AG04449 (cell line): ENCODE measurements around the gene STAC2.
"Not testable (repeated sequence)": the region's sequence is repeated elsewhere in the genome, so short reads cannot be mapped to it uniquely, and the experiment has no call there.

Experiments
- CTCF ChIA-PET: fragments of 350-600 bp; formaldehyde crosslinking; extraction: SDS; loops from one replicate; lab custom pipeline; 2021; ENCODE audit warnings: antibody characterized with exemption; lab: Yijun Ruan, JAX
- POLR2A ChIA-PET: fragments of 400-600, 350-600 bp; formaldehyde crosslinking; extraction: SDS; loops from one replicate; lab custom pipeline; 2020; ENCODE audit warnings: antibody characterized with exemption, inconsistent platforms; lab: Yijun Ruan, JAX
- DNase-seq: peaks from one replicate; pipeline ENCODE4 v3.0.0-alpha.2; 2010; ENCODE audit warnings: low read depth, low spot score
- H3K4me3 ChIP-seq: 2 replicates; pipeline ENCODE4 v1.5.1; 2011; ENCODE audit warnings: low read depth, mild to moderate bottlenecking, control low read depth, low read length
- TF ChIP-seq, protein P1 (sequence below): IDR thresholded peaks from one replicate; pipeline ENCODE4 v1.5.1; 2011; ENCODE audit warnings: mild to moderate bottlenecking, moderate library complexity, low read length, control low read depth, inconsistent platforms; ENCODE audit not compliant: insufficient read depth; ENCODE audit errors: missing control alignments

Gene STAC2

GRCh38 chr17:39252788-39253460 lies 27.2 kb upstream of the STAC2 start:
- ChIA-PET POLR2A (no interaction called here), CTCF (interaction anchor here (0.6 to 7.6 kb wide), 8 partner anchors 9 to 208 kb away, joined by 3 to 82 read pairs (median 4); partner anchors contain the start of genes ARL5C and CDK12)
- DNase-seq, result no peak
- H3K4me3 ChIP-seq, result no peak overlapping the region
- TF ChIP-seq, protein P1, sequence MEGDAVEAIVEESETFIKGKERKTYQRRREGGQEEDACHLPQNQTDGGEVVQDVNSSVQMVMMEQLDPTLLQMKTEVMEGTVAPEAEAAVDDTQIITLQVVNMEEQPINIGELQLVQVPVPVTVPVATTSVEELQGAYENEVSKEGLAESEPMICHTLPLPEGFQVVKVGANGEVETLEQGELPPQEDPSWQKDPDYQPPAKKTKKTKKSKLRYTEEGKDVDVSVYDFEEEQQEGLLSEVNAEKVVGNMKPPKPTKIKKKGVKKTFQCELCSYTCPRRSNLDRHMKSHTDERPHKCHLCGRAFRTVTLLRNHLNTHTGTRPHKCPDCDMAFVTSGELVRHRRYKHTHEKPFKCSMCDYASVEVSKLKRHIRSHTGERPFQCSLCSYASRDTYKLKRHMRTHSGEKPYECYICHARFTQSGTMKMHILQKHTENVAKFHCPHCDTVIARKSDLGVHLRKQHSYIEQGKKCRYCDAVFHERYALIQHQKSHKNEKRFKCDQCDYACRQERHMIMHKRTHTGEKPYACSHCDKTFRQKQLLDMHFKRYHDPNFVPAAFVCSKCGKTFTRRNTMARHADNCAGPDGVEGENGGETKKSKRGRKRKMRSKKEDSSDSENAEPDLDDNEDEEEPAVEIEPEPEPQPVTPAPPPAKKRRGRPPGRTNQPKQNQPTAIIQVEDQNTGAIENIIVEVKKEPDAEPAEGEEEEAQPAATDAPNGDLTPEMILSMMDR, result no peak

- DNase-seq, result no peak
- ChIA-PET POLR2A (no interaction called here), CTCF (interaction anchor here (0.6 to 7.6 kb wide), 7 partner anchors 8 to 209 kb away, joined by 3 to 82 read pairs (median 4); partner anchors contain the start of genes ARL5C and CDK12)
Measured at GRCh38 chr17:39251997-39252396, 26.3 kb upstream of the STAC2 start.

GRCh38 chr17:39250076-39250475 lies 24.3 kb upstream of the STAC2 start:
- CTCF ChIA-PET, result interaction anchor here (1.2 to 20.3 kb wide), 5 partner anchors 9 to 75 kb away, joined by 4 to 429 read pairs (median 9); partner anchors contain the start of gene RPL19
- DNase-seq, POLR2A ChIA-PET, H3K4me3 ChIP-seq: not testable (repeated sequence)

More at GRCh38 chr17:39251997-39252396, 26.3 kb upstream of the STAC2 start:
- TF ChIP-seq, protein P1, result no peak
- H3K4me3 ChIP-seq, result no peak overlapping the region

- CTCF ChIA-PET, result interaction anchor here (0.8 to 20.3 kb wide), 13 partner anchors 8 to 263 kb away, joined by 3 to 429 read pairs (median 14); partner anchors contain the start of genes ARL5C, FBXL20 and RPL19
- TF ChIP-seq, protein P1, result no peak
- no peak overlapping the region for H3K4me3 ChIP-seq
- no peak for DNase-seq
- POLR2A ChIA-PET, result no interaction called here
Measured at GRCh38 chr17:39246274-39246673, 20.5 kb upstream of the STAC2 start.

DNA sequence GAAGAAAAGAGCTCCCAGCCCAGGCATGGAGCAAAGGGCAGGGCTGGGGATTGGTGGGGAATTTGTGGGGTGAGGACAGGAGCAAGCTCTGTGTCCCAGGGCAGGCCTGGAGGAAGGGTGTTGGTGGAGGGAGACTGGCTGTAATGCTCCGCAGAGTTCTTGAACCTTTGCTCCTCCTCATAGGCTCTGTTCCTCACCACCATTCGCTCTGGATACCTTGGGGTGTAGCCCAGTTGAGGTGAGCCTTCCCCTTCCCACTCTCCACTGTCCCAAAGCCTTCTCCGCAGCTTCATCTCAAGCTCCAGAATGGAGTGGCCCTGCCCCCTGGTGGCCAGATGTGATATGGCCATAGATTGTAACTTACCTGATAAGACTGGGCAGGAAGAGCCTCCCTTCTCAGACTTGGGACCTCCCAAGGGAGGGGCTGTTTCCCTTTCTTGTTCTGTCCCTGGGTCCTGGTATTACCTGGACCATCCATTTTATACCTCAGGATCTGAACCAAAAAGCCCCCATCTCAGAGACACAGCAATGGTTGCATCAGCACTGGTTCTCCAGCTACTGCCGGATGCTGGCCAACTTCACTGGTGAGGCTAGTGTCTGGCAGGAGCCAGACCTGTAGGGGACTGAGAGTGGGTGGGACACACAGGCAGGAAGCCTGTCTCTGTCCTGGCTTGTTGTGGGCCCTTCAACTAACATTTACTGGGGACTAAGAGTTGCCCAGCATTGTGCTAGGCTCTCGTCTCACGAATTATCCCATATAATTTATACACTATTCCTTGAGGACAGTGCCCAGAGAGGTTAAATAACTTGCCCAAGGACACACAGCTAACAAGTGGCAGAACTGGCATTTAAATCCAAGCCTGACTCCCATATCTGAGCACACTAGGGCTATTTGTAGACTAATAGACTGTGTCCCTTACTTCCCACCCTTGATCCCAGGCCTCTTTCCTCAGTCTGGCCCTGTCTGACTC lies 19.1 kb upstream of the STAC2 start:
- DNase-seq, result no peak

More for the DNA sequence above, 19.1 kb upstream of the STAC2 start:
- CTCF ChIA-PET, result interaction anchor here (0.8 to 20.3 kb wide), 53 partner anchors 10 to 687 kb away, joined by 3 to 429 read pairs (median 4); partner anchors contain the start of genes ARL5C, FBXL20, PLXDC1 and RPL19
- H3K4me3 ChIP-seq, result no peak overlapping the region
- POLR2A ChIA-PET, result interaction anchor here (0.6 to 2.6 kb wide), 3 partner anchors 14 to 45 kb away, joined by 3 to 18 read pairs (median 5); partner anchors contain the start of gene RPL19
- TF ChIP-seq, protein P1, result peak; percentile 90
